ENCODE measurements around the gene CARS2.
"Not testable (repeated sequence)": the region's sequence is repeated elsewhere in the genome, so short reads cannot be mapped to it uniquely, and the experiment has no call there.

CARS2 gene

GRCh38 chr13:110705826-110706569, at the start of gene CARS2:
Gene CARS2 (minus strand): TSS chr13:110706116. CDS start chr13:110706093, 23 bp downstream.
- DNase-seq: peak; percentile 97

GRCh38 chr13:110748271-110748670, 42.4 kb upstream of the CARS2 start:
- no peak for DNase-seq

- no peak for DNase-seq
Measured at GRCh38 chr13:110746438-110746837, 40.5 kb upstream of the CARS2 start.

GRCh38 chr13:110743687-110744086, 37.8 kb upstream of the CARS2 start:
- no peak for DNase-seq

GRCh38 chr13:110737555-110737954, 31.6 kb upstream of the CARS2 start:
- DNase-seq: no peak

- no peak for DNase-seq
Measured at GRCh38 chr13:110734561-110734960, 28.6 kb upstream of the CARS2 start.

GRCh38 chr13:110731072-110731471, 25.2 kb upstream of the CARS2 start:
- DNase-seq: no peak

GRCh38 chr13:110726726-110727125, 20.8 kb upstream of the CARS2 start:
- DNase-seq: no peak

GRCh38 chr13:110726153-110726552, 20.2 kb upstream of the CARS2 start:
- DNase-seq: not testable (repeated sequence)

- no peak for DNase-seq
Measured at GRCh38 chr13:110723598-110723997, 17.7 kb upstream of the CARS2 start.

- no peak for DNase-seq
Measured at GRCh38 chr13:110722971-110723370, 17.1 kb upstream of the CARS2 start.

GRCh38 chr13:110719036-110719710, 13.3 kb upstream of the CARS2 start:
- no peak for DNase-seq

- no peak for DNase-seq
Measured at GRCh38 chr13:110716247-110716515, 10.3 kb upstream of the CARS2 start.

GRCh38 chr13:110715395-110716246, 9.7 kb upstream of the CARS2 start:
- peak; percentile 99 for DNase-seq

- DNase-seq: peak; percentile 84
Measured at GRCh38 chr13:110714797-110715394, 9.0 kb upstream of the CARS2 start.

- DNase-seq: peak; percentile 71
Measured at GRCh38 chr13:110713981-110714796, 8.3 kb upstream of the CARS2 start.

GRCh38 chr13:110713642-110713952, 7.7 kb upstream of the CARS2 start, which contains the start of gene ING1:
Gene ING1 (plus strand): TSS chr13:110713700. CDS start chr13:110714150, 450 bp downstream.
- DNase-seq: no peak

GRCh38 chr13:110712849-110713641, 7.1 kb upstream of the CARS2 start:
- DNase-seq: peak; percentile 100

- peak; percentile 96 for DNase-seq
Measured at GRCh38 chr13:110712081-110712848, 6.3 kb upstream of the CARS2 start.

GRCh38 chr13:110706570-110707372, 855 bp upstream of the CARS2 start:
- DNase-seq: no peak

Measured in left hindlimb (tissue), 1 donor.